Lower leg skin (tissue), 3 donors: ENCODE data around the gene CD86.

Experiments used
- POLR2A ChIP-seq, 2 donors: fragments of 450-650 bp; IDR thresholded peaks; one replicate each; pipeline ENCODE4 v1.6.1; 2016 to 2017; ENCODE audit warnings: antibody characterized with exemption in 2 of 2, mild to moderate bottlenecking in 1 of 2, moderate library complexity in 1 of 2
- TF ChIP-seq, protein P1 (sequence below), 3 donors: fragments of 450-650 bp; IDR thresholded peaks; one replicate each; pipeline ENCODE4 v1.5.1; 2016; ENCODE audit warnings: antibody characterized with exemption in 3 of 3, mild to moderate bottlenecking in 3 of 3, moderate library complexity in 2 of 3

DNA sequence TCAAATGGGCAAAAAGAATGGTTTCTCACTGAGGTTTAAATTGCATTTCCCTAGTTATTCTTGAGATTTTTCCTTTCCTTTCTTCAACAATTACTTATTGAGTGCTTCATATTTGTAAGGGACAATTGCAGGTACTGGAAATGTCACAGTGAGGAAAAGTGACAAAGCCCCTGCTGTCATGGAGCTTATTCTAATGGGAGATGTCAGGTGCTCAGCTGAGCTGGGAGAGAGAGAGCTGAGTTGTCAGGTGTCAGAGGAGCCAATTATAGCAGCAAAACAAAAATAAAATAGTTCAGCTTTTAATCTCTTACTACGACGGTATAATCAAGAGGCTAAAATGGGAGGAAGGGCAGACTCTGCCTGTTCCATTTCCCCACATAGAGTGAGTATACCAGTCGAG lies 42.0 kb downstream of the CD86 start:
- TF ChIP-seq, protein P1, sequence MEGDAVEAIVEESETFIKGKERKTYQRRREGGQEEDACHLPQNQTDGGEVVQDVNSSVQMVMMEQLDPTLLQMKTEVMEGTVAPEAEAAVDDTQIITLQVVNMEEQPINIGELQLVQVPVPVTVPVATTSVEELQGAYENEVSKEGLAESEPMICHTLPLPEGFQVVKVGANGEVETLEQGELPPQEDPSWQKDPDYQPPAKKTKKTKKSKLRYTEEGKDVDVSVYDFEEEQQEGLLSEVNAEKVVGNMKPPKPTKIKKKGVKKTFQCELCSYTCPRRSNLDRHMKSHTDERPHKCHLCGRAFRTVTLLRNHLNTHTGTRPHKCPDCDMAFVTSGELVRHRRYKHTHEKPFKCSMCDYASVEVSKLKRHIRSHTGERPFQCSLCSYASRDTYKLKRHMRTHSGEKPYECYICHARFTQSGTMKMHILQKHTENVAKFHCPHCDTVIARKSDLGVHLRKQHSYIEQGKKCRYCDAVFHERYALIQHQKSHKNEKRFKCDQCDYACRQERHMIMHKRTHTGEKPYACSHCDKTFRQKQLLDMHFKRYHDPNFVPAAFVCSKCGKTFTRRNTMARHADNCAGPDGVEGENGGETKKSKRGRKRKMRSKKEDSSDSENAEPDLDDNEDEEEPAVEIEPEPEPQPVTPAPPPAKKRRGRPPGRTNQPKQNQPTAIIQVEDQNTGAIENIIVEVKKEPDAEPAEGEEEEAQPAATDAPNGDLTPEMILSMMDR (IDR thresholded peaks at IDR 0.05), result no peak
- no peak for TF ChIP-seq POLR2A (IDR thresholded peaks at IDR 0.05)
